Transverse colon (tissue), 4 donors: ENCODE measurements around the gene CSNK2A1. TPM values are rescaled to one million over a fixed set of nuclear protein-coding genes. Genes with fewer than 3 reads are reported as not detected.
A peak's percentile ranks its signal among the peaks of the same experiment; 100 is the strongest.

ENCODE experiments used
- DNase-seq: peaks from one replicate; pipeline ENCODE4 v3.0.0-alpha.2; 2019
- H3K27ac ChIP-seq, 4 donors: fragments of 200-600 bp; sonication (generic); 2 replicates each; pipeline ENCODE4 v1.5.1; 2016 to 2018; ENCODE audit warnings: inconsistent platforms in 4 of 4
- H3K27me3 ChIP-seq: fragments of 200-600 bp; sonication (generic); 2 replicates; pipeline ENCODE4 v1.5.1; 2017; ENCODE audit warnings: inconsistent platforms
- H3K36me3 ChIP-seq, 4 donors: fragments of 200-600 bp; sonication (generic); 2 replicates each; pipeline ENCODE4 v1.5.1; 2017 to 2019; ENCODE audit warnings: inconsistent platforms in 4 of 4
- H3K4me1 ChIP-seq, 4 donors: fragments of 200-600 bp; sonication (generic); 2 replicates each; pipeline ENCODE4 v1.5.1; 2017 to 2020; ENCODE audit warnings: inconsistent platforms in 4 of 4
- H3K4me3 ChIP-seq, 4 donors: fragments of 200-600 bp; sonication (generic); 1 replicate in 1 of 4; 2 replicates in 3 of 4; pipeline versions ENCODE4 v1.5.1 to v1.6.1; 2017 to 2019; ENCODE audit warnings: inconsistent platforms in 4 of 4
- H3K9me3 ChIP-seq, 2 donors: fragments of 200-600 bp; sonication (generic); 2 replicates each; pipeline ENCODE4 v1.5.1; 2017 to 2019; ENCODE audit warnings: inconsistent platforms in 2 of 2
- EP300 ChIP-seq: sonication (generic); formaldehyde crosslinking; IDR thresholded peaks from one replicate; pipeline ENCODE4 v1.6.1; 2017; ENCODE audit warnings: antibody characterized with exemption, low read depth
- POLR2A ChIP-seq: fragments of 450-650 bp; IDR thresholded peaks from one replicate; pipeline ENCODE4 v1.6.1; 2016; ENCODE audit warnings: antibody characterized with exemption, mild to moderate bottlenecking, moderate library complexity
- POLR2AphosphoS5 ChIP-seq, 3 donors: sonication (generic); formaldehyde crosslinking; IDR thresholded peaks; one replicate each; pipeline ENCODE4 v1.6.1; 2016; ENCODE audit warnings: antibody characterized with exemption in 3 of 3
- WGBS, 2 donors: methylation state at CpG; one replicate each; pipeline ENCODE4 v1.1.5; 2018; ENCODE audit warnings: low coverage in 1 of 2; 5-methylcytosine and 5-hydroxymethylcytosine counted together
- in situ Hi-C, 4 donors: fragments of 200-750 bp; cut with MboI; loops; one replicate each; pipeline versions ENCODE4 v1.15.0 to v1.15.1; 2017; ENCODE audit warnings: low sequenced_read_pairs in 3 of 4, low pct_ligation_motif_present in 1 of 4, low pct_unique_long_range_greater_than_20kb in 1 of 4
- intact Hi-C: fragments of 100-400 bp; cut with DNase I; formaldehyde crosslinking; loops from one replicate; pipeline ENCODE4 v1.15.1; 2023; ENCODE audit warnings: low total_unique reads
- total RNA-seq, 4 donors: library from RNA; depleted of rRNA; stranded (reverse); fragments of >200 nt; gene quantifications; one replicate each; pipeline ENCODE4 v1.1.0, GENCODE V29; 2016
- TF ChIP-seq, protein P1 (sequence below), 5 experiments: fragments of 200-600 bp in 3 of 5; fragments of 450-650 bp in 2 of 5; sonication (generic) in 3 of 5; IDR thresholded peaks; 1 replicate in 2 of 5; 2 replicates in 3 of 5; pipeline ENCODE4 v1.5.1; 2016 to 2017; ENCODE audit warnings: antibody characterized with exemption in 5 of 5, inconsistent platforms in 3 of 5, mild to moderate bottlenecking in 2 of 5, moderate library complexity in 1 of 5

CSNK2A1 gene
- total RNA-seq, 4 donors from 2014 or later: 76.7 to 100 (median 82.6) TPM

DNA sequence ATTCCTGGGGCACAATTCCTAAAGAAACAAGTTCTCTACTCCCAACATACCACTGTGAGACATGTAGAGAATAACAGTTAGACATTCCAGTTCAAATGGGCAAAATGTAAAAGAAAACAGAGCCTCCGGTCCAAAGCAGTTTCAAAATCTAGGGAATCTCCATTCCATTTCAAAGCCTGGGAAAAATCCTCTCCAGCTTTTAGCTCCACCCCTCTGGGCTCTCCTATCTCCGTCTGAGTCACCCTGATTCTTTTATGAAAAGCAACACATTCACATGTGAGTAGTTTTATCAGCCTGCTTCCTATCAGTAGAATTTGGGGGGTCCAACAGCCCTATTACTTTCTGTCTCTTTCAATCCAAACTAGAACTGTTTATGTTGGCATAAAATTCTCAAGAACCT lies 3.7 kb downstream of the CSNK2A1 start:
- Histone ChIP-seq H3K36me3 (no peaks in the 10 kb centered on the region), H3K27me3 (no peaks in the 10 kb centered on the region), H3K27ac (peak overlapping the region in 3 of 4 donors; percentile 4 to 18 (median 15)), H3K4me3 (no peak overlapping the region), H3K4me1 (peaks cover 24 to 79% (median 55%) of the 10 kb centered on the region in 4 donors), H3K9me3 (no peaks in the 10 kb centered on the region)
- DNase-seq: no peak
- intact Hi-C loops: no loop called here
- in situ Hi-C loops: no loop called here
- TF ChIP-seq EP300: no peak
- no peak for TF ChIP-seq POLR2AphosphoS5 (IDR thresholded peaks at IDR 0.05)
- TF ChIP-seq POLR2A: no peak
- TF ChIP-seq, protein P1, sequence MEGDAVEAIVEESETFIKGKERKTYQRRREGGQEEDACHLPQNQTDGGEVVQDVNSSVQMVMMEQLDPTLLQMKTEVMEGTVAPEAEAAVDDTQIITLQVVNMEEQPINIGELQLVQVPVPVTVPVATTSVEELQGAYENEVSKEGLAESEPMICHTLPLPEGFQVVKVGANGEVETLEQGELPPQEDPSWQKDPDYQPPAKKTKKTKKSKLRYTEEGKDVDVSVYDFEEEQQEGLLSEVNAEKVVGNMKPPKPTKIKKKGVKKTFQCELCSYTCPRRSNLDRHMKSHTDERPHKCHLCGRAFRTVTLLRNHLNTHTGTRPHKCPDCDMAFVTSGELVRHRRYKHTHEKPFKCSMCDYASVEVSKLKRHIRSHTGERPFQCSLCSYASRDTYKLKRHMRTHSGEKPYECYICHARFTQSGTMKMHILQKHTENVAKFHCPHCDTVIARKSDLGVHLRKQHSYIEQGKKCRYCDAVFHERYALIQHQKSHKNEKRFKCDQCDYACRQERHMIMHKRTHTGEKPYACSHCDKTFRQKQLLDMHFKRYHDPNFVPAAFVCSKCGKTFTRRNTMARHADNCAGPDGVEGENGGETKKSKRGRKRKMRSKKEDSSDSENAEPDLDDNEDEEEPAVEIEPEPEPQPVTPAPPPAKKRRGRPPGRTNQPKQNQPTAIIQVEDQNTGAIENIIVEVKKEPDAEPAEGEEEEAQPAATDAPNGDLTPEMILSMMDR (IDR thresholded peaks at IDR 0.05): no peak
- 14 to 43% methylated on average over 1 to 2 of the region's 2 CpGs for WGBS, 2 donors

- TF ChIP-seq POLR2A (no peak), POLR2AphosphoS5 (IDR thresholded peaks at IDR 0.05) (no peak), EP300 (no peak)
- TF ChIP-seq, protein P1 (IDR thresholded peaks at IDR 0.05): no peak
- no peaks in the 10 kb centered on the region for H3K36me3 ChIP-seq
- no peak overlapping the region for H3K4me3 ChIP-seq
- no peaks in the 10 kb centered on the region for H3K27me3 ChIP-seq
- H3K4me1 ChIP-seq: peaks cover 27 to 82% (median 56%) of the 10 kb centered on the region in 4 donors
- WGBS, 2 donors: 20 to 77% methylated on average over 1 to 2 of the region's 2 CpGs
- intact Hi-C loops: no loop called here
- H3K27ac ChIP-seq: no peak overlapping the region
- in situ Hi-C loops: no loop called here
- H3K9me3 ChIP-seq: no peaks in the 10 kb centered on the region
- no peak for DNase-seq
These were observed 4.4 kb downstream of the CSNK2A1 start for GRCh38 chr20:539191-539590.

- intact Hi-C loops: no loop called here
- TF ChIP-seq, protein P1 (IDR thresholded peaks at IDR 0.05): no peak
- TF ChIP-seq POLR2A (no peak), POLR2AphosphoS5 (IDR thresholded peaks at IDR 0.05) (no peak), EP300 (no peak)
These were observed 5.6 kb downstream of the CSNK2A1 start for GRCh38 chr20:537983-538382.

DNA sequence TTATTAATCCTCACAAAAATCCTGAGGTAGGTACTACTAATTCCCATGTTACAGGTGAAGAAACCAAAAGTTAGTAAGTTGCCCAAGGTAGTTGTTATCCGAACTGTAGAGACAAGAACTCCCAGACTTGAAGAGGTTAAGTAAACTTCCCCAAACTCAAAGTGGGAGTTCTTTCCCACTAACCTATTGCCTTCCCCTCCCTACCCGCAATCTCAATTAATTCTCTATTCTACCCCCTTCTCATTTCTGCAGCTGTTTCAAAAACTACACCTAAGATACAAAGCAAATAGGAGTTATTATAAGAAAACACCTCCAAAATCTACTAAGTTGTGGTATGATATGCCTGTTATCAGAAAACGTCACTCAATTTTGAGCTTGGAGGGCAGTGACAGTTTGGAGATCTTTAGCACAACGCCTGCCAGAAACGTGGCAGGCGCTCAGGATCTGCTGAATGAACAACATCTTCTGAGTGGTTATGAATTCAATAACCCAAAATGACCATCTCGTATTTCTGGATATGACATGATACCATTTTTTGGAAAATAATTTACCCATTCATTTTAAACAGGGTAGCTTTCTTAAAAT lies 7.1 kb downstream of the CSNK2A1 start:
- Histone ChIP-seq H3K27ac (peak overlapping the region; percentile 69 to 80 (median 78)), H3K27me3 (no peaks in the 10 kb centered on the region), H3K4me3 (peak overlapping the region in 1 of 4 donors; percentile 35), H3K9me3 (no peaks in the 10 kb centered on the region), H3K4me1 (peaks cover 32 to 92% (median 62%) of the 10 kb centered on the region in 4 donors), H3K36me3 (no peaks in the 10 kb centered on the region)
- DNase-seq: no peak
- intact Hi-C loops: no loop called here
- in situ Hi-C loops: no loop called here
- WGBS, 2 donors: 37% methylated on average over 7 of the region's 7 CpGs
- TF ChIP-seq EP300: no peak
- TF ChIP-seq POLR2AphosphoS5 (IDR thresholded peaks at IDR 0.05): no peak
- TF ChIP-seq POLR2A: no peak

More at GRCh38 chr20:537983-538382, 5.6 kb downstream of the CSNK2A1 start:
- 86 to 94% methylated on average over 3 to 6 of the region's 6 CpGs for WGBS, 2 donors
- no peaks in the 10 kb centered on the region for H3K36me3 ChIP-seq
- DNase-seq: no peak
- H3K9me3 ChIP-seq: no peaks in the 10 kb centered on the region
- H3K4me3 ChIP-seq: no peak overlapping the region
- in situ Hi-C loops: no loop called here
- H3K4me1 ChIP-seq: peaks cover 38 to 91% (median 67%) of the 10 kb centered on the region in 4 donors
- H3K27me3 ChIP-seq: no peaks in the 10 kb centered on the region
- H3K27ac ChIP-seq: no peak overlapping the region
